Ishikawa (cell line): Measurements from ENCODE around the gene CBLC.

Source experiments
- CEBPB ChIP-seq: IDR thresholded peaks from 2 replicates; pipeline ENCODE4 v1.6.1; 2012
- CREB1 ChIP-seq: IDR thresholded peaks from 2 replicates; pipeline ENCODE4 v1.6.1; 2012; ENCODE audit warnings: low read depth
- EGR1 ChIP-seq: IDR thresholded peaks from 2 replicates; pipeline ENCODE4 v1.6.1; 2012
- EP300 ChIP-seq: IDR thresholded peaks from 2 replicates; pipeline ENCODE4 v1.6.1; 2012; ENCODE audit warnings: borderline replicate concordance
- REST ChIP-seq: IDR thresholded peaks from 2 replicates; pipeline ENCODE4 v1.6.1; 2012; ENCODE audit warnings: low read depth, mild to moderate bottlenecking
- YY1 ChIP-seq: IDR thresholded peaks from 2 replicates; pipeline ENCODE4 v1.6.1; 2012; ENCODE audit warnings: low read depth

GRCh38 chr19:44740351-44740824, 37.3 kb upstream of the CBLC start:
- no peak for TF ChIP-seq REST
- no peak for TF ChIP-seq EGR1
- TF ChIP-seq CREB1 = no peak
- TF ChIP-seq YY1 = no peak
- no peak for TF ChIP-seq CEBPB
- no peak for TF ChIP-seq EP300
